UCSD-AML1 (cell line): ENCODE data around the gene VWA8.
"Not testable (repeated sequence)": the region's sequence is repeated elsewhere in the genome, so short reads cannot be mapped to it uniquely, and the experiment has no call there.

Source experiments
- DNase-seq: peaks from one replicate; lab custom pipeline; 2025; ENCODE audit not compliant: unreplicated experiment; lab: John Stamatoyannopoulos, UW

VWA8 gene

GRCh38 chr13:41928323-41928722, 32.6 kb downstream of the VWA8 start:
- DNase-seq, result no peak

- no peak for DNase-seq
Measured at GRCh38 chr13:41925014-41925413, 35.9 kb downstream of the VWA8 start.

DNA sequence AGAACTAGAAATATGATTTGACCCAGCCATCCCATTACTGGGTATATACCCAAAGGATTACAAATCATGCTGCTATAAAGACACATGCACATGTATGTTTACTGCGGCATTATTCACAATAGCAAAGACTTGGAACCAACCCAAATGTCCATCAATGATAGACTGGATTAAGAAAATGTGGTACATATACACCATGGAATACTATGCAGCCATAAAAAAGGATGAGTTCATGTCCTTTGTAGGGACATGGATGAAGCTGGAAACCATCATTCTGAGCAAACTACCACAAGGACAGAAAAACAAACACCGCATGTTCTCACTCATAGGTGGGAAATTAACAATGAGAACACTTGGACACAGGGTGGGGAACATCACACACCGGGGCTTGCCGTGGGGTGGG, 38.0 kb downstream of the VWA8 start:
- DNase-seq, result not testable (repeated sequence)

- no peak for DNase-seq
Measured at GRCh38 chr13:41919741-41920487, 41.0 kb downstream of the VWA8 start.

- no peak for DNase-seq
Measured at GRCh38 chr13:41919031-41919740, 41.7 kb downstream of the VWA8 start.

GRCh38 chr13:41917641-41918040, 43.3 kb downstream of the VWA8 start:
- no peak for DNase-seq

DNA sequence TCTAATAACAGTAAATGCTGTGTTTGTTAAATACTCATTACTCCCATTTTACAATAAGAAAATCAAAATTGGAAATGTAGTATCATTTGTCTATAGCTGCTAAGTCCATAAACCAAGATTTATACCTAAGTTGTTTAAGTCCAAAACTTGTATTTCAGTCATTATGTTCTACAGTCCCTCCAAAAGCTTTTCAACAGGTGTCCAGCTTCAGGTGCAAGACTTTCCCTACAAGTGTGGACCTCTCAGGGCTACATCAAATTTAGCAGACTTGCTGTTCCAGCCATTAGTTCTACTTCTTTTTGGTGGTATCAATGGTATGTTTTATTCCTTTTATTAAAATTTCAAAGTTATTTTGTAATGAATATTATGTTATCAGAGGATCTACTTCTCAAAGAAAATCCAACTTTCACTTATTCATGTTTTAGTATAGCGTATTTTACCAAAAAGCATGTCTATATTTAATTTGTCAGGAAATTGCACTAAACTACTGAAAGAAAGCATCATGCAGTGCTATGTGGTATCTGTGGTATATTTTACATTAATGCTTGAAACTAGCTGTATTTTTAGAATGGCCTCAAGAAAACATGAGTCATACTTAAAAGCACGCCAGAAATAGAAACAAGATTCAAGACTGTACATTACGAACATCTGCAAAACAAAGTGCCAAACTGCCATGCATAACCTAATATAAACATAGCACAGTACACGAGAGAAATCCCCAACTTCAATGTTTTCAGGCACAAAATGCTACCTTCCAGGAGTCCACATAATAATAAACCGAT, 44.5 kb downstream of the VWA8 start:
- no peak for DNase-seq

DNA sequence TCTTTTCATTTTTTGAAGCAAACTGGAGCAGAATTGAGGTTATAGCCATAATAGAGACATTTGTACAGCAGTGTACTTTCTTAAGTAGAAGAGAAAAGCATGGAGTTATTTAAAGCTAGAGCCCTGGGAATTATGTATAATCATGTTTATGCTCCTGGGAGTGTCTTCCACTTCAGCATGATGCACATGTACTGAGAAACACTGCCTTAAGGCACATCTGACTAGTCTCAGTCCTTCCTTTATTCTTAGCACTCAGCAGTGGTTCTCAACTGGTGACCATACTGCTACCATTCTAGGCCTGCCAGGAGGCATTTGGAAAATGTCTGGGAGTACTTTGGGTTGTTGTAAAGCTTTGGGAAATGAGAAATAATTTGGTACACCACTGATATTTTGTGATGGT, 45.8 kb downstream of the VWA8 start:
- DNase-seq, result no peak

- DNase-seq, result no peak
Measured at GRCh38 chr13:41914552-41914951, 46.4 kb downstream of the VWA8 start.

DNA sequence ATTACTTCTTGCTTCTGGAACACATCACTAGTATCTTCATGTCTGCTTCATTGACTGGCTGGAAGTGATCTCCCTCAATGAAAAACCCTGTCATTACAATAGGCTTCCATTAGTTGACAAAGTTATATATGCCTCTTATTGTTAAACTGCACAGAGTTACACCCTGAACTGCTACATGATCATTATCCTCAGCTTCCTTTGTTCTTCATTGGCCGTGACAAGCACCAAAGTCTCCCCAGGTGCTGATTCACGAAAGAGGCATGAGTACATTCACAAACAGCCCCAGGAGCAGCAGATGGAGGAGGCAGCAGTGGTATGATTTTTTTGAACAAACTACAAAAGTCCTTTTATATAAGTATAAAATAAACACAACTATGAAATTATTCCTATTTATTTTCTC, 51.4 kb downstream of the VWA8 start:
- DNase-seq, result no peak

DNA sequence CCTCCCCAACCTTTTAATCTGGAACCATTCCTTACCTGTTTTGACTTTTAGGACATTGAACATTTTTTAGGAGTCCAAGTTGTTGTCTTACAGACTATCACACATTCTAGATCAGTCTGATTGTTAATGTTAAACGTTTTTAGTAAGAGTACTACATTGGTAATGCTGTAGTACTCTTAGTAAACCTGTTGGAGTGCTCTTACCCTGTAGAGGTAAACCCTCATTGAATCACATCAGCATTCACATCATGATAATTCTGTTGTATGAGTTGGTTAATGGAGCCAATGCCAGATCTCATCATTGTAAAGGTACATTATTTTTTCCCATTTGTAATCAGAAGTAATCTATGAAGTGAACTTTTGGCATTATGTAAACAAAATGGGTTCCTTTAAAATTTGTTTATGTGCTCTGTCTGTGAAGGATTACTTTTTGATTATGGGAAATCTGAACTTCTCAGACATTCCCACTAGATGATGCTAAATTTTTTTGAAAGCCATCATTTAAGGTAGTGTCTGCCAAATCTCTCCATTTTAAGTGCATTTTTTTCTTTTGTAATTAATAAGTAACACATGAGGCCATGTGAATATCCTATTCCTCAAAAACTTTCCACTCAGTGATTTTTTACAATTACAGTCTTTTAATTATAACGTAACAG, 55.2 kb downstream of the VWA8 start:
- DNase-seq, result no peak

DNA sequence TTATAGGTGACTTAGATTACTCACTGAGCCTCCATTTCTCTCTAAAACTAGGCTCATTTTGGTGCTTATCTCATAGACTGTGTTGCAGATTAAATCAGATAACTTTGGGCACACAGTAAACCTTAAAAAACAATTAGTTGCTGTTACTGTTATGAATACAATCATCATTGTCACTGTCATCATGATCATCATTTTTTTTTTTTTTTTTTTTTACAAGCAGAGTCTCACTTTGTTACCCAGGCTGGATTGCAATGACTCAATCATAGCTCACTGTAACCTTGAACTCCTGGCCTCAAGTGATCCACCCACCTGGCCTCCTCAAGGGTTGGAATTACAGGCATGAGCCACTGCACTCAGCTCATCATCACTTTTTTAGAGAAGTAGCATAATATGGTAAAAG, 60.0 kb downstream of the VWA8 start:
- no peak for DNase-seq

GRCh38 chr13:41898411-41898810, 62.5 kb downstream of the VWA8 start:
- DNase-seq, result not testable (repeated sequence)

DNA sequence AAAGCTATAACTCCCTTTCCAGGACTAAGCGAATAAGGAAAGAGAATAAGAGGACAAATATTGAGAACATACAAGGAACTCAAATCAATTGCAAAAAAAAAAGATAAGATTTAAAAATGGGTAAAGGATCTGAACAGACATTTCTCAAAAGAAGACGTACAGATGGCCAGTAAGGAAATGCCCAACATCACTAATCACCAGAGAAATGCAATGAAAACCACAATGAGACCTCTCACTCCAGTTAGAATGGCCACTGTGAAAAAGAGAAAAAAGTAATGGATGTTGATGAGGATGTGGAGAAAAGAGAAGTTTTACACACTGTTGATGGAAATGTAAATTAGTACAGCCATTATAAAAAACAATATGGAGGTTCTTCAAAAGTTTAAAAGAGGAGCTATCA, 63.8 kb downstream of the VWA8 start:
- no peak for DNase-seq

- no peak for DNase-seq
Measured at GRCh38 chr13:41895478-41895877, 65.4 kb downstream of the VWA8 start.

- DNase-seq, result no peak
Measured at GRCh38 chr13:41891119-41891518, 69.8 kb downstream of the VWA8 start.

DNA sequence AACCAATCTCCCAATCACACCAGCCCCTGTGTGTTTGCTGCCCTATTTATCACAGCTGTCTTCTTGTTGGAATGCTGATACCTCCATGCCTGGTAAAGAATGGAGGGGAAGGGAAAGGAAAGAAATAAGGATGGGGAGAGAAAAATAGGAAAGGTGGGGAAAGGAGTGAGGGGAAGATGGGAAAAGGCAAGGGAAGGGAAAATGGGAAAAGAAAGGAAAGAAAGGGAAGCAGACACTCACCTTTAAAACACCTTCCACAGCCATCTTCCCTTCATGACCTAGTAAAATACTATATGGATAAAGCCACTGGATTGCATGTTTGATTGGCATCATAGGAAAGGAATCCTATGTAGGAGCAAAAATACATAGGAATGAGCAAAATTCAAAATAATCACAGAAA, 77.8 kb downstream of the VWA8 start:
- no peak for DNase-seq

GRCh38 chr13:41881890-41882289, 79.0 kb downstream of the VWA8 start:
- DNase-seq, result not testable (repeated sequence)

- DNase-seq, result no peak
Measured at GRCh38 chr13:41880966-41881365, 79.9 kb downstream of the VWA8 start.

DNA sequence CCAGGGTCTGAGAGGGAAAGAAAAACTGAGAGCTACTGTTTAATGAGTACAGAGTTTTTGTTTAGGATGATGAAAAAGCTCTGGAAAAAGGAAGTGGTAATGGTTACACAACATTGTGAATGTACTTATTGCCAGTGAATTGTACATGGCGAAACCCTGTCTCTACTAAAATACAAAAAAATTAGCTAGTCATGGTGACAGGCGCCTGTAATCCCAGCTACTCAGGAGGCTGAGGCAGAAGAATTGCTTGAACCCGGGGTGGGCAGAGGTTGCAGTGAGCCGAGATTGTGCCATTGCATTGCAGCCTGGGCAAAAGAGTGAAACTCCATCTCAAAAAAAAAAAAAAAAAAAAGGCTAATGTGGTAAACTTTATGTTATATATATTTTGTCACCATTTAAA, 96.3 kb downstream of the VWA8 start:
- no peak for DNase-seq

GRCh38 chr13:41862659-41863058, 98.2 kb downstream of the VWA8 start:
- DNase-seq, result not testable (repeated sequence)
